Prostate gland (tissue), 2 donors: Measurements from ENCODE around the gene GHR. TPM values are rescaled to one million over a fixed set of nuclear protein-coding genes. Genes with fewer than 3 reads are reported as not detected.
"Not testable (repeated sequence)": the region's sequence is repeated elsewhere in the genome, so short reads cannot be mapped to it uniquely, and the experiment has no call there.

Experiments used
- DNase-seq: peaks from one replicate; pipeline ENCODE4 v3.0.0-alpha.2; 2019; ENCODE audit warnings: low spot score
- H3K27ac ChIP-seq, 2 donors: fragments of 200-600 bp; sonication (generic); 2 replicates each; pipeline ENCODE4 v1.5.1; 2017 to 2019
- H3K27me3 ChIP-seq: fragments of 200-600 bp; sonication (generic); replicated peaks from 2 replicates; pipeline ENCODE4 v1.5.1; 2019; ENCODE audit not compliant: insufficient read depth
- H3K36me3 ChIP-seq, 2 donors: fragments of 200-600 bp; sonication (generic); 1 replicate in 1 of 2; 2 replicates in 1 of 2; pipeline versions ENCODE4 v1.5.1 to v1.8.1; 2017 to 2019
- H3K4me1 ChIP-seq: fragments of 200-600 bp; sonication (generic); replicated peaks from 2 replicates; pipeline ENCODE4 v1.5.1; 2019
- H3K4me3 ChIP-seq, 2 donors: fragments of 200-600 bp; sonication (generic); 2 replicates each; pipeline ENCODE4 v1.5.1; 2017 to 2019
- H3K9me3 ChIP-seq: fragments of 200-600 bp; sonication (generic); 2 replicates; pipeline ENCODE4 v1.5.1; 2017
- POLR2A ChIP-seq: fragments of 450-650 bp; IDR thresholded peaks from one replicate; pipeline ENCODE4 v1.6.1; 2016; ENCODE audit warnings: antibody characterized with exemption, mild to moderate bottlenecking
- POLR2AphosphoS5 ChIP-seq: sonication (generic); formaldehyde crosslinking; IDR thresholded peaks from one replicate; pipeline ENCODE4 v1.6.1; 2017; ENCODE audit warnings: antibody characterized with exemption
- WGBS: methylation state at CpG from one replicate; pipeline ENCODE4 v1.1.5; 2018; 5-methylcytosine and 5-hydroxymethylcytosine counted together
- intact Hi-C: fragments of 100-400 bp; cut with DNase I; formaldehyde crosslinking; loops from one replicate; pipeline ENCODE4 v1.14.2; 2022
- total RNA-seq, 2 donors: library from RNA; depleted of rRNA; stranded (reverse); fragments of >200 nt; gene quantifications; one replicate each; pipeline ENCODE4 v1.1.0, GENCODE V29; 2016
- TF ChIP-seq, protein P1 (sequence below), 4 experiments: fragments of 200-600 bp in 2 of 4; fragments of 450-650 bp in 2 of 4; sonication (generic) in 2 of 4; IDR thresholded peaks; 1 replicate in 3 of 4; 2 replicates in 1 of 4; pipeline ENCODE4 v1.5.1; 2016 to 2019; ENCODE audit warnings: antibody characterized with exemption in 4 of 4, mild to moderate bottlenecking in 2 of 4, moderate library complexity in 2 of 4

Gene GHR
- total RNA-seq, 2 donors from 2014 or later: 11.8 to 15.5 TPM

DNA sequence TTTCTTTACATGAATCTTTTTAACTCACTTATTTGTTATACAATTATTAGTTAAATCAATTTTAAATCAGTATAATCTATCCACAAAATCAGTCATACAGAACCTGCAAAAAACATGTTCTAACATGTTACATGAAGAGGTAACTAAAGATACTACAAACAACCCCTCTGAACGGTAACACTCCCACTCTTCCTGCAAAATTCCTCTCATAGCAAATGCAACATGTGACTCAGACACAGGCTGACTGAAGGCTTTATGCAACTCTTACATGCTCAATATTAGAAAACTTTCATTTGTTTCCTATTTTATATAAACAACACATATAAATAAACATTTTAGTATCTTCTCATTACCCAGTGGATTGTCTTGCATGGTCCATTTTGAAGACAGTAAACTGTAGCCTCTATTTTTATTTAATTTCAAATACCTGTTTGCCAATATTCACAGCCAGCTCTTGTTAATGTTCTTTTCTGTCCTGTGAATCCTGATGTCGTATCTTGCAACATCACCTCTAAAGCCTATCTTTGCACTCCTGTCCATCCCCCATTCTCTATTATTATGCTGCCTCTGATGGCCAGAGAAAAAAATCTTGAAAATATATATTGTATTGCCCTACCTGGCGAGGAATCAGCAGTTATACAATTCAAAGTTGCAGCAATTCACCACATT lies 232.9 kb downstream of the GHR start:
- Histone ChIP-seq H3K9me3 (no peaks in the 10 kb centered on the region), H3K27me3 (no peaks in the 10 kb centered on the region), H3K27ac (no peak overlapping the region), H3K4me3 (no peak overlapping the region), H3K36me3 (no peaks in the 10 kb centered on the region), H3K4me1 (no peaks in the 10 kb centered on the region)
- intact Hi-C loops: loop anchor here (10.0 kb wide), 1 partner anchor 231 kb away; the partner anchor contains the start of gene GHR
- TF ChIP-seq POLR2AphosphoS5: no peak
- no peak for DNase-seq
- WGBS: 43% methylated on average over 3 of the region's 3 CpGs

DNA sequence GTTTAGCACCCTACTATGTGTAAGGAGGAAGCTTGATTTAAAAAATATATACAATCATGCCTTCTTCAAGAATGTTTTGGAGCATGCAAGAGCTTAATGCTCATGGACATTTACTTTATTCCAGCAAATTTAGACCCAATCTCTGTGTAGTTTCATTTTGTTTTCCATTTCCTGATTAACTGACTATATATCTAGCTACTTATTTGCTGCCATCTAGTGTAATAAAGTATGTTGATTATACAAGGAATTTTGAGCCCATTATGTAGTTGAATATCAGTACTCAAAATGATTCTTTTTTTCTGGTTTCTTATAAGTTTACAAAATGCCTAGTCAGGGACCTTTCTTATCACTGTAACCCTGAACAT lies 233.4 kb downstream of the GHR start:
- H3K4me3 ChIP-seq: no peak overlapping the region

DNA sequence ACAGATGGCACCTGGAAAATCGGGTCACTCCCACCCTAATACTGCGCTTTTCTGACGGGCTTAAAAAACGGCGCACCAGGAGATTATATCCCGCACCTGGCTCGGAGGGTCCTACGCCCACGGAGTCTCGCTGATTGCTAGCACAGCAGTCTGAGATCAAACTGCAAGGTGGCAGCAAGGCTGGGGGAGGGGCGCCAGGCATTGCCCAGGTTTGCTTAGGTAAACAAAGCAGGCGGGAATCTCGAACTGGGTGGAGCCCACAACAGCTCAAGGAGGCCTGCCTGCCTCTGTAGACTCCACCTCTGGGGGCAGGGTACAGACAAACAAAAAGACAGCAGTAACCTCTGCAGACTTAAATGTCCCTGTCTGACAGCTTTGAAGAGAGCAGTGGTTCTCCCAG lies 236.6 kb downstream of the GHR start:
- H3K36me3 ChIP-seq, H3K27ac ChIP-seq, H3K9me3 ChIP-seq, H3K27me3 ChIP-seq, DNase-seq, H3K4me1 ChIP-seq, H3K4me3 ChIP-seq: not testable (repeated sequence)
- intact Hi-C loops: loop anchor here (10.0 kb wide), 1 partner anchor 235 kb away; the partner anchor contains the start of gene GHR
- WGBS: 97% methylated on average over 13 of the region's 13 CpGs

More for the DNA sequence above, 233.4 kb downstream of the GHR start:
- H3K9me3 ChIP-seq: no peaks in the 10 kb centered on the region
- no peaks in the 10 kb centered on the region for H3K27me3 ChIP-seq
- intact Hi-C loops: loop anchor here (10.0 kb wide), 1 partner anchor 232 kb away; the partner anchor contains the start of gene GHR
- no peaks in the 10 kb centered on the region for H3K36me3 ChIP-seq
- TF ChIP-seq POLR2AphosphoS5: no peak
- TF ChIP-seq, protein P1, sequence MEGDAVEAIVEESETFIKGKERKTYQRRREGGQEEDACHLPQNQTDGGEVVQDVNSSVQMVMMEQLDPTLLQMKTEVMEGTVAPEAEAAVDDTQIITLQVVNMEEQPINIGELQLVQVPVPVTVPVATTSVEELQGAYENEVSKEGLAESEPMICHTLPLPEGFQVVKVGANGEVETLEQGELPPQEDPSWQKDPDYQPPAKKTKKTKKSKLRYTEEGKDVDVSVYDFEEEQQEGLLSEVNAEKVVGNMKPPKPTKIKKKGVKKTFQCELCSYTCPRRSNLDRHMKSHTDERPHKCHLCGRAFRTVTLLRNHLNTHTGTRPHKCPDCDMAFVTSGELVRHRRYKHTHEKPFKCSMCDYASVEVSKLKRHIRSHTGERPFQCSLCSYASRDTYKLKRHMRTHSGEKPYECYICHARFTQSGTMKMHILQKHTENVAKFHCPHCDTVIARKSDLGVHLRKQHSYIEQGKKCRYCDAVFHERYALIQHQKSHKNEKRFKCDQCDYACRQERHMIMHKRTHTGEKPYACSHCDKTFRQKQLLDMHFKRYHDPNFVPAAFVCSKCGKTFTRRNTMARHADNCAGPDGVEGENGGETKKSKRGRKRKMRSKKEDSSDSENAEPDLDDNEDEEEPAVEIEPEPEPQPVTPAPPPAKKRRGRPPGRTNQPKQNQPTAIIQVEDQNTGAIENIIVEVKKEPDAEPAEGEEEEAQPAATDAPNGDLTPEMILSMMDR (IDR thresholded peaks at IDR 0.05): peak in 3 of 4 experiments; percentile 15 to 44 (median 27)
- H3K4me1 ChIP-seq: no peaks in the 10 kb centered on the region
- DNase-seq: no peak
- no peak overlapping the region for H3K27ac ChIP-seq

DNA sequence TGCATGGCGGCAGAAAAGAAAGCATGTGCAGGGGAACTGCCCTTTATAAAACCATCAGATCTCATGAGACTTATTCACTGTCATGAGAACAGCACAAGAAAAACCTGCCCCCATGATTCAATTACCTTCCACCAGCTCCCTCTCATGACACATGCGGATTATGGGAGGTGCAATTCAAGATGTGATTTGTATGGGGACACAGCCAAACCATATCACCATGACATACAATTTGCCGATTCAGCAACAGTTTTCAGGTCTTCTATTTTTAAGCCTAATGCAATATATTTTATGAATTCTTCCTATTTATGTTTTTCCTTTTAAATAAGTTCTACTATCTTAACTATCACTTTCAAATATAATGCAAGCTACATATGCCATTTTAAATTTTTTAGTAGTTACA lies 242.6 kb downstream of the GHR start:
- Histone ChIP-seq H3K36me3 (no peaks in the 10 kb centered on the region), H3K4me1 (no peaks in the 10 kb centered on the region), H3K9me3 (no peaks in the 10 kb centered on the region), H3K4me3 (no peak overlapping the region), H3K27me3 (no peaks in the 10 kb centered on the region), H3K27ac (no peak overlapping the region)
- WGBS: 99% methylated on average over 3 of the region's 3 CpGs
- no peak for DNase-seq
- intact Hi-C loops: no loop called here
- TF ChIP-seq, protein P1 (IDR thresholded peaks at IDR 0.05): no peak
- TF ChIP-seq POLR2A (no peak), POLR2AphosphoS5 (no peak)

DNA sequence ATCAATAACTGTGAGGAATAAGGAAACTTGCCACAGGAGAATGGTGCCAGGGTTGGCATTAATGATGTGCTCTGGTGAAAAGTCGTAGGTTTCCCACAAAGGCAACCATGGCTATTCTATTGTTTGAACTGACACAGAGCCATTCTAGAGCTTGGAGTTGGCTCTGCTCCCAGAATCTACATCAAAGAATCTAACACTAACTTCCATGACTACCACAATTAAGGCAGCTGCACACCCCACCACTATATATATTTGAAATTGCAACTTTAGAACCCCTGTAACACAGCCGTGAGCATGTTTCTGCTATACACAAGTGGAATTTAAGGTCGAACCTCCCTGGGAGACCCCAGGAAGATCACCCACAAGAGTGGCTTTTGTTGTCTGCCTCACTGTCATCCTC lies 243.6 kb downstream of the GHR start:
- whole genome bisulfite sequencing: 63% methylated on average over 3 of the region's 3 CpGs
- TF ChIP-seq, protein P1 (IDR thresholded peaks at IDR 0.05): no peak
- TF ChIP-seq POLR2A (no peak), POLR2AphosphoS5 (no peak)
- Histone ChIP-seq H3K4me1 (no peaks in the 10 kb centered on the region), H3K27ac (no peak overlapping the region), H3K36me3 (no peaks in the 10 kb centered on the region), H3K27me3 (no peaks in the 10 kb centered on the region), H3K4me3 (no peak overlapping the region), H3K9me3 (no peaks in the 10 kb centered on the region)
- DNase-seq: no peak
- intact Hi-C loops: no loop called here

DNA sequence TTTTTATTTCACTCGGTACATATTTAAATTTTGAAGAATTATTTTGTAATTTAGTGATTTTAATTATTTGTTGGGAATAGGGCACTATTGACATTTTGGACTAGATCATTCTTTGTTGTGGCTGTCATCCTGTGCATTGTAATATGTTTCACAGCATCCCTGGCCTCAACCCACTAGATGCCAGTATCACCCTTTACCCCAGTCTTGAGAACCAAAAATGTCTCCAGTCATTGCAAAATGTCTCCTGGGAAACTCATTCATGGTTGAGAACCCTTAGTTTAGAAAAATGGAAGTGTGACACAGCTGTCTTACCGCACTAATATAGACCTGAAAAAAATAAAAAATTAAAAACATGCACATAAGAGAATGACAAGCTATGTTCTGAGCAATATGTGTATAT lies 245.0 kb downstream of the GHR start:
- intact Hi-C loops: no loop called here
- no peak for TF ChIP-seq POLR2AphosphoS5
- TF ChIP-seq, protein P1 (IDR thresholded peaks at IDR 0.05): no peak
- TF ChIP-seq POLR2A: no peak
- no peak overlapping the region for H3K4me3 ChIP-seq
- WGBS: 95% methylated on average over 2 of the region's 2 CpGs
- H3K27ac ChIP-seq: no peak overlapping the region
- no peaks in the 10 kb centered on the region for H3K4me1 ChIP-seq
- H3K27me3 ChIP-seq: no peaks in the 10 kb centered on the region
- H3K9me3 ChIP-seq: no peaks in the 10 kb centered on the region
- DNase-seq: no peak
- no peaks in the 10 kb centered on the region for H3K36me3 ChIP-seq
